Muscle layer of colon (tissue), 2 donors: Measurements from ENCODE around the gene CA6.
A peak's percentile ranks its signal among the peaks of the same experiment; 100 is the strongest.

Experiments used
- H3K27ac ChIP-seq: one replicate; pipeline ENCODE4 v1.7.0; 2013; ENCODE audit warnings: low read depth, mild to moderate bottlenecking, low read length, moderate library complexity
- H3K27me3 ChIP-seq, 2 donors: one replicate each; pipeline ENCODE4 v1.7.0; 2013; ENCODE audit warnings: low read length in 2 of 2, mild to moderate bottlenecking in 2 of 2; ENCODE audit not compliant: insufficient read depth in 2 of 2, control insufficient read depth in 1 of 2
- H3K36me3 ChIP-seq: one replicate; pipeline ENCODE4 v1.7.0; 2013; ENCODE audit warnings: mild to moderate bottlenecking, low read length; ENCODE audit not compliant: insufficient read depth
- H3K4me1 ChIP-seq: one replicate; pipeline ENCODE4 v1.7.0; 2013; ENCODE audit warnings: mild to moderate bottlenecking, low read length; ENCODE audit not compliant: insufficient read depth
- H3K4me3 ChIP-seq, 2 donors: one replicate each; pipeline ENCODE4 v1.7.0; 2013; ENCODE audit warnings: low read length in 2 of 2, low read depth in 1 of 2, mild to moderate bottlenecking in 1 of 2, moderate library complexity in 1 of 2
- H3K9ac ChIP-seq: one replicate; pipeline ENCODE4 v1.7.0; 2013; ENCODE audit warnings: low read length
- H3K9me3 ChIP-seq: one replicate; pipeline ENCODE4 v1.7.0; 2013; ENCODE audit warnings: mild to moderate bottlenecking, low read length
- donor health status: abdominal sarcoma.
- donor health status: Adenocarcinoma of cecum.

Gene CA6

DNA sequence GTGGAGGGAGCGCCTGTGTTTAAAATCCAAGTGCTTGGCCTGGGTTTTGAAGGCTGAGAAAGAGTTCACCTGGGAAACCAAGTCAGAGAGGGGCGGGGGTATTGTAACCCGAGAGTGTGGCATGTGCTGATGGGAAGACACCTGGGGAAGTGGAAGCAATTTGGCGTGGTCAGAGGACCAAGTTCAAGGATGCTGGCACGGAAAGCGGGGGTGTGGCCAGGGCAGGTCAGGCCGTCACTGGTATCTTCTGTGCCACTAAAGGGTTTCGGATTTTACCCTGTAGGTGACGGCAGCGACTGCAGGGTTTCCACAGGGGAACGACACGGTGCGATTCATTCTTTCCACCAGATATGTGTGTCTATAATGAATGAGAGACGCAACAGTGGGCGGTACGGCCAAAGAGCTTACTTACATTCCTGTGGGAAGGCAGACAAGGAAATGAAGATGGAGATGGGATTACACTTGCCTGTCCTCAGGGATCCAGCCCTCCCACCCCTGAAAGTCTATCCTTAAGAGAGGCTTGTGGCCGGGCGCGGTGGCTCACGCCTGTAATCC, 31.3 kb downstream of the CA6 start:
- Histone ChIP-seq H3K9ac (no peak overlapping the region), H3K9me3 (no peaks in the 10 kb centered on the region), H3K36me3 (no peaks in the 10 kb centered on the region), H3K4me3 (no peak overlapping the region), H3K27ac (no peak overlapping the region), H3K27me3 (no peaks in the 10 kb centered on the region), H3K4me1 (no peaks in the 10 kb centered on the region)

DNA sequence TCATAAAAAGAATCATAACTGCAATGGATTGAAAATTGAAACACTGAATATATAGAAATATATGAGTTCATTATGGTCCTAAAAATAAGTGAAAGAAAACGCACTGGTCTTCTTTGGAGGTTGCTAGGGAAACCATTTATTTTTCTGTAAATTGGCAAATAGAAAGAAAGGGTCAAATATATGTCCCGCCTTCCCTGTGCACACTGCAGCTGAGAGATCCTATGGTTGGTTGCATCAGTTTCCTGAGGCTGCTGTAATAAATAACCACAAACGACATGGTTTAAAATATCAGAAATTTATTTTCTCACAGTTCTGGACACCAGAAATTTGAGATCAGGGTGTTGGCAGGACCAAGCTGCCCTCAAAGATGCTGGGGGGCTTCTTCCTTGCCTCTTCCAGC, 35.0 kb downstream of the CA6 start:
- Histone ChIP-seq H3K9ac (no peak overlapping the region), H3K36me3 (no peaks in the 10 kb centered on the region), H3K4me1 (peaks cover under 1% of the 10 kb centered on the region), H3K9me3 (no peaks in the 10 kb centered on the region), H3K27me3 (no peaks in the 10 kb centered on the region), H3K27ac (no peak overlapping the region), H3K4me3 (no peak overlapping the region)

DNA sequence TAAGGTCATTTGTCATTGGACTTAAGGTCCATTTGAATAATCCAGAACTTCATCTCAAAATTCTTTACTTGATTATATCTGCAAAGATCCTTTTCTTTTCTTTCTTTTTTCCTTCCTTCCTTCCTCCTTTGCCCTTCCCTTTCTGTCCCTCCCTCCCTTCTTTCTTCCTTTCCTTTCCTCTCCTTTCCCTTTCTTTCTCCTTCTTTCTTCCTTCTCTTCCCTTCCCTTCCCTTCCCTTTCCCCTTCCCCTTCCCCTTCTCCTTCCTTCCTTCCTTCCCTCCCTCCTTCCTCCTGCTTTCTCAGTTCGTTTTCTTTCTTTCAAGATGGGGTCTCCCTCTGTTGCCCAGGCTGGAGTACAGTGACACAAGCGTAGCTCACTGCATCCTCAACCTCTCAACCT, 35.5 kb downstream of the CA6 start:
- no peaks in the 10 kb centered on the region for H3K27me3 ChIP-seq
- peaks cover 5% of the 10 kb centered on the region for H3K4me1 ChIP-seq
- H3K9me3 ChIP-seq, result no peaks in the 10 kb centered on the region
- H3K9ac ChIP-seq, result no peak overlapping the region
- no peaks in the 10 kb centered on the region for H3K36me3 ChIP-seq
- H3K27ac ChIP-seq, result no peak overlapping the region
- no peak overlapping the region for H3K4me3 ChIP-seq

DNA sequence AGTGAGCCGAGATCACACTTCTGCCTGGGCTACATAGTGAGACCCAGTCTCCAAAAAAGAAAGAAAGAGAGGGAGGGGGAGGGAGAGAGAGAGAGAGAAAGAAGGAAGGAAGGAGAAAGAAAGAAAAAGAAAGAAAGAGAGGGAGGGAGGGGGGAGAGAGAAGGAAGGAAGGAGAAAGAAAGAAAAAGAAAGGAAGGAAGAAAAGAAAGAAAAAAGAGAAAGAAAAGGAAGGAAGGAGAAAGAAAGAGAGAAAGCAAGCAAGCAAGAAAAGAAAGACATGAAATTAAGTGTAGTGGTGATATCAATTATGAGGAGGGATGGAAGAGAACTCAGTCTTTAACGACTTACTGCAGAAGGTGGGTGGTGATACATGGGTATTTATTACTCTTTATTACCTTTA, 38.5 kb downstream of the CA6 start:
- H3K27ac ChIP-seq, result no peak overlapping the region
- no peak overlapping the region for H3K4me3 ChIP-seq
- H3K27me3 ChIP-seq, result no peaks in the 10 kb centered on the region
- no peak overlapping the region for H3K9ac ChIP-seq
- peaks cover 6% of the 10 kb centered on the region for H3K4me1 ChIP-seq
- no peaks in the 10 kb centered on the region for H3K36me3 ChIP-seq
- H3K9me3 ChIP-seq, result no peaks in the 10 kb centered on the region

DNA sequence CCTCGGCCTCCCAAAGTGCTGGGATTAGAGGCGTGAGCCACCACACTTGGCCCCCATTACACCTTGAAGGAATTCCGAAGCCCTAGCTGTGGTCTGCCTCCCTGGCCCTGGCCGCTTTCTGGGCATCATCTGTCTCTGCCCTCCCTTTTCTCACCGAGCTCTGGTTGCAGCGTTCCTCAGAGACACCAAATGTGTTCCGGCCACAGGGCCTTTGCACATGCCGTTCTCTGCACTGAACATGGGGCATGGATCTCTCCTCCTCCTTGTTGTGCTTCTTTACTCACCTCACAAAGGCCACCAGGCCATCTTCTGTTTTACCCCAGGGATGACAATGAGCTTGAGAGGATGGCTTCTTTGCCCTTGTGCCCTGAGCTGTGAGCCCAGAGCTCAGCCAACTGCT, 39.3 kb downstream of the CA6 start:
- no peaks in the 10 kb centered on the region for H3K27me3 ChIP-seq
- no peak overlapping the region for H3K4me3 ChIP-seq
- no peaks in the 10 kb centered on the region for H3K36me3 ChIP-seq
- H3K4me1 ChIP-seq, result peaks cover 6% of the 10 kb centered on the region
- no peak overlapping the region for H3K9ac ChIP-seq
- no peaks in the 10 kb centered on the region for H3K9me3 ChIP-seq
- no peak overlapping the region for H3K27ac ChIP-seq

DNA sequence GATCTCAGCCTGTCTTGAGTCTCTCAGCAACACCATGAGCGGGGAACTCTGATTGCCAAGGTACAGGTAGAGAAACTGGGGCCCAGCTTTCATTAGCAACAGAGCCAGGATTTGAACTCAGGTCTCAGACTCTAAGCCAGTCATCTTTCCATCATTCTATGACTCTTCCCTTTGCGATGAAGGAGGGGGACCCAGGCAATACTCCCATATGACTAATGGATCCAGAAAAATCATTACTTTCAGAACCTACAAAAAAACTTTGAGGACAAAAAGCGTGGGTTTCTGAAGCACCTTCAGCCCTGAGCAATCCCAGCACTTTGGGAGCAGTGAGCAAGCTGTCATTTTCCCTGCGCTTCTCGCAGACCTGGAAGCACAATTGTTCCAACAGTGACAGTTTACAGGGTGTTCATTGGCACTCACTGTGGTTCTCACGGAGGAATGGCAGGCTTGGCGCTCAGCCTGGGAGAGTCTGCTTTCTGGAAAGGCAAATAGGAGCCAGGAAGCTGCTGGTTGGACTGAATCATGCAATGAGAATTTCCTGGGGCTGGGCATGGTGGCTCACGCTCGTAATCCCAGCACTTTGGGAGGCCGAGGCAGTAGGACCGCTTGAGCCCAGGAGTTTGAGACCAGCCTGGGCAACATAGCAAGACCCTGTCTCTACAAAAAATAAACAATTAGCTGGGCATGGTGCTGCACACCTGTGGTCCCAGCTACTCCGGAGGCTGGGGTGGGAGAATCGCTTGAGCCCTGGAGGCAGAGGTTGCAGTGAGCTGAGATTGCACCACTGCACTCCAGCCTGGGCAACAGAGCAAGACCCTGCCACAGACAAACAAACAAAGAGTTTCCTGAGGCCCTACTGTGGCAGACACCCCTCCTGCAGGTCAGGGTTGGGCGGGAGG, 40.5 kb downstream of the CA6 start:
- Histone ChIP-seq H3K27me3 (no peaks in the 10 kb centered on the region), H3K9ac (no peak overlapping the region), H3K36me3 (no peaks in the 10 kb centered on the region), H3K27ac (no peak overlapping the region), H3K4me3 (no peak overlapping the region), H3K9me3 (no peaks in the 10 kb centered on the region), H3K4me1 (peaks cover 6% of the 10 kb centered on the region)

DNA sequence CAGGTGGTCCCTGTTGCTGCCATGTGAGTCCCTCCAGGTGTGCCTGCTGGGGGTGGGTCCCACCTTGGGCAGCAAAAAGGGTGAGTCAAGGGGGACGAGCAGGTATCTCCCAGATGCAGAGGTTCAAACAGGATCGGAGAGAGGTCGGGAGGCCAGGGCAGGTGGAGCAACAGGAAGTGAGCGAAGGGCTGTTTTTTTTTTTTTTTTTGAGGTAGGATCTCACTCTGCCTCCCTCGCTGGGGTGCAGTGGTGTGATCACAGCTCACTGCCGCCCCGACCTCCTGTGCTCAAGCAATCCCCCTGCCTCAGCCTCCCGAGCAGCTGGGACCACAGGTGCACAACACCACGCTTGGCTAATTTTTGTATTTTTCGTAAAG, 41.1 kb downstream of the CA6 start:
- H3K36me3 ChIP-seq, result no peaks in the 10 kb centered on the region
- no peak overlapping the region for H3K9ac ChIP-seq
- no peak overlapping the region for H3K4me3 ChIP-seq
- peaks cover 6% of the 10 kb centered on the region for H3K4me1 ChIP-seq
- no peak overlapping the region for H3K27ac ChIP-seq
- H3K27me3 ChIP-seq, result no peaks in the 10 kb centered on the region
- no peaks in the 10 kb centered on the region for H3K9me3 ChIP-seq

DNA sequence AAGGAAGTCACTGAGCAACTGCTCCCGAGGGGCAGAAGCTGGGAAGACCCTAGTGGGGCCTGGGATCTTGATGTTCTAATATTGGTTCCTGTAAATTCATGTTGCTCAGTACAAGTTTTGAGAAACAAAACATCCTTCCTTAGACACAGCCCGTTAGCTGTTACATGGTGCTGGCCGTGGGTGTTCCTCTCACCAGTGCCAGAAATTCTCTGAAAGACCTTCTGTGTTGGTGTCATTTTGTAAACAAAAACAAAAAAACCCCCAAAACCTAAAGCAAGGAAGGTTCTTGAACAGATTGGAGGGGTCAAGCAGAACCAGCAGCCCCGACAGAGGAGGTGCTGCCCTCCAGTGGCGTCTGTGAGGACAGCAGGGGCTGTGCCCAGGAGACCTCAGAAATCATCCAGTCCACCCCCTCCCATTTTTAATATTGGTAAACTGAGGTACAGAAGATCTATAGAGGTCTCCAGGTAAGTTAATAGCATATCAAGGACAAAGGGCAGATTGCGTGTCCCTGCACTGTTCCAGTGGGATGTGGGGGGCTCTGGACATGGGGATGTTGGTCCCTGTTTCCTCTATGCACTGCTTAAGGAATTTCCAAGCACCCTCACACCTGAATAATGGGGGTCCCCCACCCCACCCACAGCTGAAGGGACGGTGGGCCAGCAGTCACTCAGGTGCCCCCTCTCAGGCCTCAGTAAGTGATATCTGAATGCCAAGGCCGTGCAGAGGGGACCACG, 42.4 kb downstream of the CA6 start:
- Histone ChIP-seq H3K4me1 (peaks cover 6% of the 10 kb centered on the region), H3K9ac (no peak overlapping the region), H3K27ac (peak overlapping the region; percentile 21)

DNA sequence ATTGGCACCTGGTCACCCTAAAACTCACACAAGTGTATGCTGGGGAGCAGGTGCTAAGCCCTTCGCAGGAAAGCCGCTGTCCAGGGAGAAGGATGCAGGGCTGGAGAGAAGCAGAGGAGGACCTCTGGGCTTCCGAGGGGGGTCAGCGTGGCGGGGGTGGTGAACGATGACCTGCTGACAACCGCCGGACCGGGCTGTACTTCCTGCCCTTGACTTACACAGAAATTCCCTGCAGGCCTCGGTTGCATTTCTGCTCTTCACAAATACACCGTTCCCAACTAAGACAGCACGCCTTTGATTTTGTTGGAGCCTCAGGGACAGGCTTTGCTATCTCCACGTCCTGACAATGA, 42.9 kb downstream of the CA6 start:
- no peak overlapping the region for H3K27ac ChIP-seq
- H3K36me3 ChIP-seq, result no peaks in the 10 kb centered on the region
- H3K27me3 ChIP-seq, result no peaks in the 10 kb centered on the region
- H3K4me1 ChIP-seq, result peaks cover 6% of the 10 kb centered on the region
- H3K9ac ChIP-seq, result no peak overlapping the region
- H3K4me3 ChIP-seq, result no peak overlapping the region
- H3K9me3 ChIP-seq, result no peaks in the 10 kb centered on the region

More for the DNA sequence above, 42.4 kb downstream of the CA6 start:
- Histone ChIP-seq H3K36me3 (no peaks in the 10 kb centered on the region), H3K27me3 (no peaks in the 10 kb centered on the region), H3K4me3 (no peak overlapping the region), H3K9me3 (no peaks in the 10 kb centered on the region)

DNA sequence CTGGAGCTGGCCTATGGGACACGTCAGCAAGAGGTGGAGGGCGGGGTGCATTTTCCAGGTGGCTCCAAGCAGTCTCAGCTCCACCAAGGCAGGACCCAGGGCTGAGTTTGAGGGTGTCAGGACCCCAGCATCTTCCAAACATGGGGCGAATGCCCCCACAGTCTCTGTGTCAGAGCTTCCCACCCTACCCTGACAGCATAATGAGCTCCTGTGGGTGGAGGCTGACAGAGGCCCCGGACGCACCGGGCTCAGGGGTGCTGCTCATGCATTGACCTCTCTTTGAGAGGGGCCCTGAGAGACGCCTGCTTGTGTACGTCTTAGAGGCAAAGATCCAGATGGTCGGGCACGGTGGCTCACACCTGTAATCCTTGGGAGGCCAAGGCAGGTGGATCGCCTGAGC, 43.4 kb downstream of the CA6 start:
- Histone ChIP-seq H3K27me3 (no peaks in the 10 kb centered on the region), H3K9ac (no peak overlapping the region), H3K27ac (no peak overlapping the region), H3K9me3 (no peaks in the 10 kb centered on the region), H3K4me3 (no peak overlapping the region), H3K4me1 (peaks cover 6% of the 10 kb centered on the region), H3K36me3 (no peaks in the 10 kb centered on the region)

DNA sequence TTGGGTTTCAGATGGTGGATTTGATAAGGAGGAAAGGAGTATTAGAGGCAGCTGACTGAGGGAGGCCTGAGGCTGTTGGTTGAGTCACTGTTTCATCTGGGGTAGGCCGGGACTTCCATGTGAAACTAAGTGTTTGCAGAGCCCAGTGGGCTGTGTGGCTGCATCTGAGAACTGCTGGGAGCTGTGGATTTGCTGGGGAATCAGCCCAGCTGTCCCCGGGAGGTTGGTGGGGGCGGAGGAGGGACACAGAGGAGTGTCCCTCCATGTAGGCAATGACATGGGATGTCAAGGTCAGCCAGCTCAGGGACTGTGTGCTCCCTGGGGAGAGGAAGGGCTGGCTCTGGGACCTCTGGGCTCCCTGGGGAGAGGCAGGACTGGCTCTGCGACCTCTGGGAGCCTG, 44.2 kb downstream of the CA6 start:
- no peak overlapping the region for H3K4me3 ChIP-seq
- peaks cover 6% of the 10 kb centered on the region for H3K4me1 ChIP-seq
- no peak overlapping the region for H3K27ac ChIP-seq
- H3K9me3 ChIP-seq, result no peaks in the 10 kb centered on the region
- H3K36me3 ChIP-seq, result no peaks in the 10 kb centered on the region
- no peak overlapping the region for H3K9ac ChIP-seq
- no peaks in the 10 kb centered on the region for H3K27me3 ChIP-seq
